Panc1 (cell line): Measurements from ENCODE around the gene HACD1.

Source experiments
- POLR2AphosphoS5 ChIP-seq: IDR thresholded peaks from 2 replicates; pipeline ENCODE4 v1.6.1; 2012; ENCODE audit warnings: mild to moderate bottlenecking, low read depth, low read length, moderate library complexity
- SIN3A ChIP-seq: IDR thresholded peaks from 2 replicates; pipeline ENCODE4 v1.6.1; 2012; ENCODE audit warnings: low read depth, mild to moderate bottlenecking, low read length, moderate library complexity, borderline replicate concordance; ENCODE audit not compliant: insufficient read depth
- TCF7L2 ChIP-seq: IDR thresholded peaks from 2 replicates; pipeline ENCODE4 v1.6.1; 2011; ENCODE audit warnings: mild to moderate bottlenecking, low read depth, low read length, inconsistent platforms
- TF ChIP-seq, protein P1 (sequence below), 2 experiments: IDR thresholded peaks; 2 replicates each; pipeline ENCODE4 v1.6.1; 2011 to 2012; ENCODE audit warnings: low read depth in 2 of 2, control low read depth in 1 of 2, low read length in 1 of 2, mild to moderate bottlenecking in 1 of 2, moderate library complexity in 1 of 2; ENCODE audit not compliant: insufficient read depth in 1 of 2
- TF ChIP-seq, protein P2 (sequence below): fragments of 450-650 bp; IDR thresholded peaks from 2 replicates; pipeline ENCODE4 v1.5.1; 2017; ENCODE audit warnings: mild to moderate bottlenecking

DNA sequence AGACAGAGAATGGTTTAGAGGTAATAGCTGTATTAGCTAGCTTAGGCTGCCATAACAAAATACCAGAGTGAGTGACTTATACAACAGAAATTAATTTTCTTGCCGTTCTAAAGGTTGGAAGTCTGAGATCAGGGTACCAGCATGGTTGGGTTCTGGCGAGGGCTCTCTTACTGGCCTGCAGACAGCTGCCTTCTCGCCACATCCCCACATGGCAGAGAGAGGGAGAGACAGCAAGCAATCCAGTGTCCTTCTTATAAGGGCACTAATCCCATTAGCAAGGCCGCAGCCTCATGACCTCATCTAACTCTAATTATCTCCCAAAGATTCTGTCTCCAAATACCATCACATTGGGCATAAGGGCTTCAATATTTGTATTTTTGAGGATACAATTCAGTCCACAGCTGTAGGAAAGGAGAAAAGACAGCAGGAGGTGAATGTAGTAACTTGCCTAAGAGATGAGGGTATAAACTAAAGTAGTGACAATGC, 23.2 kb upstream of the HACD1 start:
- TF ChIP-seq, protein P1, sequence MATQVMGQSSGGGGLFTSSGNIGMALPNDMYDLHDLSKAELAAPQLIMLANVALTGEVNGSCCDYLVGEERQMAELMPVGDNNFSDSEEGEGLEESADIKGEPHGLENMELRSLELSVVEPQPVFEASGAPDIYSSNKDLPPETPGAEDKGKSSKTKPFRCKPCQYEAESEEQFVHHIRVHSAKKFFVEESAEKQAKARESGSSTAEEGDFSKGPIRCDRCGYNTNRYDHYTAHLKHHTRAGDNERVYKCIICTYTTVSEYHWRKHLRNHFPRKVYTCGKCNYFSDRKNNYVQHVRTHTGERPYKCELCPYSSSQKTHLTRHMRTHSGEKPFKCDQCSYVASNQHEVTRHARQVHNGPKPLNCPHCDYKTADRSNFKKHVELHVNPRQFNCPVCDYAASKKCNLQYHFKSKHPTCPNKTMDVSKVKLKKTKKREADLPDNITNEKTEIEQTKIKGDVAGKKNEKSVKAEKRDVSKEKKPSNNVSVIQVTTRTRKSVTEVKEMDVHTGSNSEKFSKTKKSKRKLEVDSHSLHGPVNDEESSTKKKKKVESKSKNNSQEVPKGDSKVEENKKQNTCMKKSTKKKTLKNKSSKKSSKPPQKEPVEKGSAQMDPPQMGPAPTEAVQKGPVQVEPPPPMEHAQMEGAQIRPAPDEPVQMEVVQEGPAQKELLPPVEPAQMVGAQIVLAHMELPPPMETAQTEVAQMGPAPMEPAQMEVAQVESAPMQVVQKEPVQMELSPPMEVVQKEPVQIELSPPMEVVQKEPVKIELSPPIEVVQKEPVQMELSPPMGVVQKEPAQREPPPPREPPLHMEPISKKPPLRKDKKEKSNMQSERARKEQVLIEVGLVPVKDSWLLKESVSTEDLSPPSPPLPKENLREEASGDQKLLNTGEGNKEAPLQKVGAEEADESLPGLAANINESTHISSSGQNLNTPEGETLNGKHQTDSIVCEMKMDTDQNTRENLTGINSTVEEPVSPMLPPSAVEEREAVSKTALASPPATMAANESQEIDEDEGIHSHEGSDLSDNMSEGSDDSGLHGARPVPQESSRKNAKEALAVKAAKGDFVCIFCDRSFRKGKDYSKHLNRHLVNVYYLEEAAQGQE (IDR thresholded peaks at IDR 0.05; ENCODE audit: insufficient read depth in 1 of 2, low read depth in 2 of 2, low read length in 1 of 2): no peak
- TF ChIP-seq SIN3A: no peak
- TF ChIP-seq, protein P2, sequence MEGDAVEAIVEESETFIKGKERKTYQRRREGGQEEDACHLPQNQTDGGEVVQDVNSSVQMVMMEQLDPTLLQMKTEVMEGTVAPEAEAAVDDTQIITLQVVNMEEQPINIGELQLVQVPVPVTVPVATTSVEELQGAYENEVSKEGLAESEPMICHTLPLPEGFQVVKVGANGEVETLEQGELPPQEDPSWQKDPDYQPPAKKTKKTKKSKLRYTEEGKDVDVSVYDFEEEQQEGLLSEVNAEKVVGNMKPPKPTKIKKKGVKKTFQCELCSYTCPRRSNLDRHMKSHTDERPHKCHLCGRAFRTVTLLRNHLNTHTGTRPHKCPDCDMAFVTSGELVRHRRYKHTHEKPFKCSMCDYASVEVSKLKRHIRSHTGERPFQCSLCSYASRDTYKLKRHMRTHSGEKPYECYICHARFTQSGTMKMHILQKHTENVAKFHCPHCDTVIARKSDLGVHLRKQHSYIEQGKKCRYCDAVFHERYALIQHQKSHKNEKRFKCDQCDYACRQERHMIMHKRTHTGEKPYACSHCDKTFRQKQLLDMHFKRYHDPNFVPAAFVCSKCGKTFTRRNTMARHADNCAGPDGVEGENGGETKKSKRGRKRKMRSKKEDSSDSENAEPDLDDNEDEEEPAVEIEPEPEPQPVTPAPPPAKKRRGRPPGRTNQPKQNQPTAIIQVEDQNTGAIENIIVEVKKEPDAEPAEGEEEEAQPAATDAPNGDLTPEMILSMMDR: no peak
- TF ChIP-seq POLR2AphosphoS5: no peak
- no peak for TF ChIP-seq TCF7L2
